ENCODE results near the gene GINS2. TPM values are rescaled to one million over a fixed set of nuclear protein-coding genes. Genes with fewer than 3 reads are reported as not detected.

The GINS2 gene
- total RNA-seq, 3 donors from 2014 or later: 0.66 to 3.1 (median 1.1) TPM

GRCh38 chr16:85635545-85636140 is 53.1 kb downstream of the GINS2 start:
- intact Hi-C loops (cut with DNase I; ENCODE audit: low total_unique reads): no loop called here
- Histone ChIP-seq H3K4me3 (no peak overlapping the region), H3K4me1 (peaks cover 0 to 9% of the 10 kb centered on the region in 2 donors), H3K9me3 (no peaks in the 10 kb centered on the region), H3K27me3 (no peaks in the 10 kb centered on the region), H3K36me3 (no peaks in the 10 kb centered on the region), H3K27ac (peak overlapping the region in 1 of 2 donors; percentile 40)
- TF ChIP-seq POLR2A (IDR thresholded peaks at IDR 0.05): no peak
- no peak for TF ChIP-seq POLR2AphosphoS5 (IDR thresholded peaks at IDR 0.05)
- TF ChIP-seq CTCF (IDR thresholded peaks at IDR 0.05): no peak
- DNase-seq (ENCODE audit: low spot score in 2 of 2): no peak

DNA sequence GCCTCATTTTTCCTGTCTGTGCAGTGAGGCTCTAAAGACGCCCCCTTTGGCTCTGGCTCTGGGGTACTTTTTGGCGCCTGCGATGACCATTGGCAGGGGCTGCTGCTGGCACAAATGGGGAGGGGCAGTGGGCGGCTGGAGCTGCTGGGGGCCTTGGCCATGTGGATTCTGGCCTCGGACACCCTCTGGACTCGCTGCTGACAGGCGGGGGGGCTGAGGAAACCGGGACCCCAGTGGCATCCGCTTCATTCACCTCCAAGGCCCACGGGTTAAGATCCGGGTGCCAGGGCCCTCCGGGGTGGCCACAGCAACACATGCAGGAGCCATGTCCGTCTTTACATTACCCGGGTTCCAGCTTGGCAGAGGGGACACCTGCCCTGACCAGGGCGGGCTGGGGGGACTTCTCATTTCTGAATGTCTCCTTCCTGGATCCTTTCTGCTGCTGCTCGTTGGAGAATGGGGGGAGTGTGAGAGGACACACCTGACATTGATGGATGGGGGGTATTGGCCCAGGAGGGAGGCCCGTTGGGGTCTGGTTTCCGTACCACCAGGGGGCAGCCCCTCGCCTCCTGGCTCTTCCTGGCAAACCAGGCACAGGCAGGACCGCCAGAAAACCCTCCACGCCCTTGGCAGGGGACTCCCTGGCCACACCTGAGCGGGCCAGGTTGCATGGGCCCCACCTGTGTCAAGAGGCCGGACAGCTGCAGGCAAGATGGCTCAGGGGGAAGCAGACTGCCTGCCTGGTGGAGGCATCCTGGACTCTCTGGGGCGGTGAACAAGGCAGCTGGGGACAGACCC is 53.8 kb downstream of the GINS2 start:
- Histone ChIP-seq H3K27ac (no peak overlapping the region), H3K4me1 (peaks cover 0 to 9% of the 10 kb centered on the region in 2 donors), H3K4me3 (no peak overlapping the region), H3K36me3 (no peaks in the 10 kb centered on the region), H3K9me3 (peaks cover 0 to under 1% of the 10 kb centered on the region in 2 donors), H3K27me3 (no peaks in the 10 kb centered on the region)
- TF ChIP-seq POLR2A (IDR thresholded peaks at IDR 0.05): no peak
- no peak for TF ChIP-seq CTCF (IDR thresholded peaks at IDR 0.05)
- TF ChIP-seq POLR2AphosphoS5 (IDR thresholded peaks at IDR 0.05): no peak
- no peak for DNase-seq (ENCODE audit: low spot score in 2 of 2)
- intact Hi-C loops (cut with DNase I; ENCODE audit: low total_unique reads): no loop called here

GRCh38 chr16:85633888-85634287 is 54.9 kb downstream of the GINS2 start:
- intact Hi-C loops (cut with DNase I; ENCODE audit: low total_unique reads): no loop called here
- Histone ChIP-seq H3K4me3 (no peak overlapping the region), H3K36me3 (no peaks in the 10 kb centered on the region), H3K27me3 (no peaks in the 10 kb centered on the region), H3K9me3 (peaks cover 3 to 8% of the 10 kb centered on the region in 2 donors), H3K27ac (no peak overlapping the region), H3K4me1 (no peaks in the 10 kb centered on the region)
- TF ChIP-seq POLR2AphosphoS5 (IDR thresholded peaks at IDR 0.05): no peak
- no peak for TF ChIP-seq CTCF (IDR thresholded peaks at IDR 0.05)
- TF ChIP-seq POLR2A (IDR thresholded peaks at IDR 0.05): no peak
- DNase-seq (ENCODE audit: low spot score in 2 of 2): no peak

- H3K4me3 ChIP-seq: no peak overlapping the region
- intact Hi-C loops (cut with DNase I; ENCODE audit: low total_unique reads): no loop called here
- H3K36me3 ChIP-seq: no peaks in the 10 kb centered on the region
- H3K9me3 ChIP-seq: peaks cover 3 to 8% of the 10 kb centered on the region in 2 donors
- H3K27ac ChIP-seq: no peak overlapping the region
- DNase-seq (ENCODE audit: low spot score in 2 of 2): no peak
- no peaks in the 10 kb centered on the region for H3K4me1 ChIP-seq
- no peaks in the 10 kb centered on the region for H3K27me3 ChIP-seq
- no peak for TF ChIP-seq POLR2A (IDR thresholded peaks at IDR 0.05)
Measured at GRCh38 chr16:85633438-85633743, 55.4 kb downstream of the GINS2 start.

DNA sequence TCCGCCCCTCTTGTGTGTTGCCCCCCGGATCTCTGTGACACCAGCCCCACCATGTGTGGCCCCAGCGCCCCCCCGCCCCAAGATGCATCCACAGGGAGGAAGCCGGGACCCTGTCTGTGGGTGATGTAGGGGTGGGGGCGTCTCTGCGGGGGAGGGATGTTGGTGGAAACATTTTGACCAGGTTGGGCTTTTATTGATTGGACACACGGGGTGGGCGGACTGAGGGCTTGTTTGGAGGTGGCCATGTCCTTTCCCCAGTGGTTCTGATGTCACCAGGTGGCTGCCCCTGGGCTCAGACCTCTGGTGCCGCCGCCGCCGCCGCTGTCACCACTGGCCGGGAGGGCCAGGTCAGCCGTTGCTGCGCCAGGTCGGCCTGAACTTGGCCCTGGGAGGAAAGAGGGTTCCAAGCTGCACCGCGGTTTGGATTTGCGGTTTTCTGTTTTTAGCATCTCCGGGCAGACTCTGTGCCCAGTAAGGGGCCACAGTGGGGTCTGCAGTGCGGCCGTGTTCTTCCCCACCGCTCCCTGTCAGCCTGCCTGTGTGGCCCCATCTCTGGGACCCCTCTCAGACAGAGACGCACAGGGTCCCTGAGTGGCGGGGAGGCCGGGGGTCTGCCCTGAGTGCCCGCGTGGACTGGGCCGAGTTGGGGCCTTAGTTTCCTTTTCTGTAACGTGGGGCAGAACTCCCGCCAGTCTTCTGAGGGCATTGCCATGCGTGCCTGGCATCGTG is 55.9 kb downstream of the GINS2 start:
- Histone ChIP-seq H3K4me1 (no peaks in the 10 kb centered on the region), H3K36me3 (no peaks in the 10 kb centered on the region), H3K27ac (no peak overlapping the region), H3K9me3 (peaks cover 3 to 8% of the 10 kb centered on the region in 2 donors), H3K27me3 (no peaks in the 10 kb centered on the region), H3K4me3 (no peak overlapping the region)
- intact Hi-C loops (cut with DNase I; ENCODE audit: low total_unique reads): no loop called here
- TF ChIP-seq POLR2A (IDR thresholded peaks at IDR 0.05) (no peak), POLR2AphosphoS5 (IDR thresholded peaks at IDR 0.05) (no peak), CTCF (IDR thresholded peaks at IDR 0.05) (no peak)
- no peak for DNase-seq (ENCODE audit: low spot score in 2 of 2)

Measured in breast epithelium (tissue), 4 donors.